CD4-positive, alpha-beta T cell treated with Interleukin-12 subunit alpha and Interleukin-12 subunit beta, for 1 hour (primary cell): ENCODE measurements around the gene HIP1R.
A peak's percentile ranks its signal among the peaks of the same experiment; 100 is the strongest.

ENCODE experiments used
- DNase-seq: peaks from one replicate; pipeline ENCODE4 v3.0.0-alpha.2; 2020

The HIP1R gene

GRCh38 chr12:122847921-122848421, 12.7 kb downstream of the HIP1R start:
- no peak for DNase-seq

- no peak for DNase-seq
Observed at GRCh38 chr12:122848471-122849351, 13.5 kb downstream of the HIP1R start.

DNA sequence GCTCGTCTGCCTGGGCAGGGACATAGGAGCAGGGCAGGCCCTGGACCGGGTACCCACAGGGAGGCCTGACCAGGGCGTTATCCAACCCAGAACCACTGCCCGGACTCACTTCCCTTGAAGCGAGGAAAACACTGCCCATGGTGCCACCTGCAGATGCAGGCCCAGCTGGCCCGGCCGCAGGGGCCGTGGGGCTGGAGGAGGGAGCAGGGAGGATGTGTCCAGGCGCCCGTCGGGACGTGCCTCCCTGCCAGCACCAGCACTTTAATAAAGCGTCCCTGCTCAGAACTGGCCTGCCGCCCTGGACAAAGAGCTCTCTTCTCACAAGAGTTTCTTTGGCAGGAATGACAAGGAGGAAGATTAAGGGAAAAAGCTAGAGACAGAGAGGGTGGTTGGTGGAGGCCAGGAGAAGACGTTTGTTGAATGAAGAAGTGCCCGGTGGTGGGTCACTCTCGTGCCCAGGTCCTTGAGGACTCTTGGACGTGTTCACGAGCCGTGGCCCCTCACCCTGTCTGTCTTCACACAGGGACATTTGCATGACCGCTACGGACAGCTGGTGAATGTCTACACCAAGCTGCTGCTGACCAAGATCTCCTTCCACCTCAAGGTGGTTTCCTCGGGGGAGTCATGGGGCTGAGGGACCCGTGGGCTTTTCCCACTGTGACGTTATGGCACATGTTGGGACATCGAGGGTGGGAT, 14.2 kb downstream of the HIP1R start:
- DNase-seq = no peak

- no peak for DNase-seq
Observed at GRCh38 chr12:122850048-122850445, 14.8 kb downstream of the HIP1R start.

DNA sequence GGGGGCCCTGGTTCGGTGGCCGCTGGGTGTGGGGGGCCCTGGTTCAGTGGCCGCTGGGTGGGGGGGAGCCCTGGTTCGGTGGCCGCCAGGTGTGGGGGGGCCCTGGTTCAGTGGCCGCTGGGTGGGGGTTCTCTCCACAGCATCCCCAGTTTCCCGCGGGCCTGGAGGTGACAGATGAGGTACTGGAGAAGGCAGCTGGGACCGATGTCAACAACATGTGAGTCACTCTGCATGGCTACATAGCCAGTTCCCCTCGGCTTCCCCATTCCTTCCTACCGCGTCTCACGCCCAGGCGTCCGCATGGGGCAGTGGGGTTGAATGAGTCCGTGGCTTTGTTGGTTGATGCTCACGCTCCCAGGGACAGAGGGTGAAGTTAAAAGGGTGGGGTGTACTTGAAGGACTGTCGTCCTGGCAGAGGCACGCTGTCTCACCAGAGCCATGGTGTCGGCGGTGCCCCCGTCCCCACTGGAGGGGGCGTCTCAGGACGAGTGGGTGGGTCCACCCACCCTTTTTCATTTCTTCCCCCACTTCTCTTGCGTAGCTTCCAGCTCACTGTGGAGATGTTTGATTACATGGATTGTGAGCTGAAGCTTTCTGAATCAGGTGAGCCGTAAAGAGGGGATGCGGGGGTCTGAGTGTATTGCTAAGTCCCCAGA, 15.6 kb downstream of the HIP1R start:
- DNase-seq = no peak

- DNase-seq = no peak
Observed at GRCh38 chr12:122851820-122852219, 16.6 kb downstream of the HIP1R start.

GRCh38 chr12:122852336-122853275, 17.3 kb downstream of the HIP1R start:
- DNase-seq = no peak

DNA sequence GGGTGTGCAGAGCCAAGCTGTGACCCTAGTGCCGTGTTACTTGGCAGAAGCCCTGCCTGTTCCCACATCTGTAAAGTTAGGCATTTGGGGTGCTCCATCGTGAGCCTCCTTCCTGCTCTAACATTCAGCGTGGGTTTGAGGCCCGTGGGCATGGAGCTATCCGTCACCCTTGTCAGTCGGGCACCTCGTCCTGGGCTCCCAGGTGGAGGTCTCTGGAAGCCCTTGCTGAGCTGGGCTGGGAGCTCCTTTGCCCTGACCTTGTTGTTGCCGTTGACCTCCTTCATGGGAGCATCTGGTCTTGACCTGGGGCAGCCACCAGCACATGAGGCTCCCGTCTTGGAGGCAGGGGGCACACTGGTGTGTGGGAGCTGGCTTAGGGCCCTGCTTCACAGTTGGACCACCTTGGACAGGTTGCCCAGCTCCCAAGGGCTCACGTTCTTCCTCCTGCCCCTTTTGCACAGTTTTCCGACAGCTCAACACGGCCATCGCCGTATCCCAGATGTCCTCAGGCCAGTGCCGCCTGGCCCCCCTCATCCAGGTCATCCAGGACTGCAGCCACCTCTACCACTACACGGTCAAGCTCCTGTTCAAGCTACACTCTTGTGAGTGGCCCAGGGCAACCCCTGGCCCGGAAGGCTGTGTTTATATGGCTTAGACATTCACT, 18.5 kb downstream of the HIP1R start:
- no peak for DNase-seq

- DNase-seq = no peak
Observed at GRCh38 chr12:122854554-122854953, 19.3 kb downstream of the HIP1R start.

- DNase-seq = no peak
Observed at GRCh38 chr12:122855071-122855829, 20.0 kb downstream of the HIP1R start.

DNA sequence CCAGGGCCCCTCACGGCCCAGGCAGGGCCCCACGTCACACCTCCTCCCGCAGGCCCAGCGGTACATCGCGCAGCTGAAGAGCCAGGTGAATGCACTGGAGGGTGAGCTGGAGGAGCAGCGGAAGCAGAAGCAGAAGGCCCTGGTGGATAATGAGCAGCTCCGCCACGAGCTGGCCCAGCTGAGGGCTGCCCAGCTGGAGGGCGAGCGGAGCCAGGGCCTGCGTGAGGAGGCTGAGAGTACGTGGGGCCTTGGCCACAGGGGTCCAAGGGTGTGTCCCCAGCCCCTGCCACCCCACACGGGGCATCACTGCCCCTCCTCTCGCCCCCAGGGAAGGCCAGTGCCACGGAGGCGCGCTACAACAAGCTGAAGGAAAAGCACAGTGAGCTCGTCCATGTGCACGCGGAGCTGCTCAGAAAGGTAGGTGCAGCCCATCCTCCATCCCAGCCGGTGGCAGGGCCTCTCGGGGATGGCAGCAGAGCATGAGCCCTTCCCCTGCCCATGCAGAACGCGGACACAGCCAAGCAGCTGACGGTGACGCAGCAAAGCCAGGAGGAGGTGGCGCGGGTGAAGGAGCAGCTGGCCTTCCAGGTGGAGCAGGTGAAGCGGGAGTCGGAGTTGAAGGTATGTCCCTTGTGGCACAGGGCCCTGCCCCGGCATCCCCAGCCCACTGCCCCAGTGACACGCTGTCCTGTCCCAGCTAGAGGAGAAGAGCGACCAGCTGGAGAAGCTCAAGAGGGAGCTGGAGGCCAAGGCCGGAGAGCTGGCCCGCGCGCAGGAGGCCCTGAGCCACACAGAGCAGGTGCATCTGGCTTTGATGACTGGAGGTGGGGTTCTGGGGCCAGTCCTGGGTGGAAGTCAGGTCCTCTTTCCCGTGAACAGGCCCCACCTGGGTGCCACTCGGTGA, 20.9 kb downstream of the HIP1R start:
- no peak for DNase-seq

- DNase-seq = no peak
Observed at GRCh38 chr12:122856999-122857671, 21.9 kb downstream of the HIP1R start.

GRCh38 chr12:122858171-122858570, 22.9 kb downstream of the HIP1R start:
- no peak for DNase-seq

DNA sequence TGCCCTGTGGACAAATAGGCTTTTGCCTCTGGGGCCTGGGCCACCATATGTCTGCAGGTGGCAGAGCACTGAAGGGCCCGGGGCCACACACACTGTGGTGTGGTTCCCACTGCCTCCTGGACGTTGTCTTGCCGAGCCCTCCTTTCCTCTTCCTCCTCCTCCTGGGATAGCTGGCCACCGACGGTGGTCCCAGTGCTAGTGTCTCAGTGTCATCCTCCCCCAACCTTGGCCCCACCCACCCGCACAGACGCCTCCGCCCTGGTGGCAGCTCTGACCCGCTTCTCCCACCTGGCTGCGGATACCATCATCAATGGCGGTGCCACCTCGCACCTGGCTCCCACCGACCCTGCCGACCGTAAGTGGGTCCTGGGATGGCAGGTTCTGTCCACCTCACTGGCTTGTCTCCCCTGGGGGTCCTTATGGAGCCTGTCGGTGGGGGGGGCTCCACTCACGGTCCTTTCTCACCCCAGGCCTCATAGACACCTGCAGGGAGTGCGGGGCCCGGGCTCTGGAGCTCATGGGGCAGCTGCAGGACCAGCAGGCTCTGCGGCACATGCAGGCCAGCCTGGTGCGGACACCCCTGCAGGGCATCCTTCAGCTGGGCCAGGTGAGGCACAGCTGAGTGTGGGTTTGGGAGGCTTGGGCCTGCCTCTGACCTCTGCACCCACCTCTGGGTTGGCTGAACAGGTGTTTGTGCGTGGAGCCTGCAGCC, 23.5 kb downstream of the HIP1R start:
- DNase-seq = no peak

DNA sequence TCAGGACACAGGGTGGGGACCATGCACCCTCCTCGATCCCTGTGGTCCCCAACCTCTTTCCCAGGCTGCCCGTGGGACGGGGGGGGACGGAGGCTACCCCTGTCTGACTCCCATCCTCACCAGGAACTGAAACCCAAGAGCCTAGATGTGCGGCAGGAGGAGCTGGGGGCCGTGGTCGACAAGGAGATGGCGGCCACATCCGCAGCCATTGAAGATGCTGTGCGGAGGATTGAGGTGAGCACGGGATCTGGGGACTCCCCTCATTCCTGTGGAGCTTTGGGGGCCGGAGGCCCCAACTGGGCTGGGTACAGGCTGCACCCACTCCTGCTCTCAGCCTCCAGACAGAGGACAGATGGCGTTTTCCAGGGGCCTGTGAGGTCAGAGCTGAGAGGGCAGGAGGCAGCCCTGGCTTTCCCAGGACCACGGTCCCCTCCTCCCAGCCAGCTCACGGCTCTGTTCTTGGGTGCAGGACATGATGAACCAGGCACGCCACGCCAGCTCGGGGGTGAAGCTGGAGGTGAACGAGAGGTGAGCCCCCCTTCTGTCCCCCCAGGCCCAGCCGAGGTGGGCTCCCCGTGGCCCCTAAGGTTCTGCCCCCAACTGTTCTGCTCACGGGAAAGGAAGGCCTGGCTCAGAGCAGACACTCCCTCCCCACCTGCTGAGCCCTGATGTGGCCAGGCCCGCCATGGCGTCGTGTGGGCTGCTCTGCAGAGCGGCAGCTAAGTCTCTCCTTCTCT, 24.2 kb downstream of the HIP1R start:
- DNase-seq = no peak

DNA sequence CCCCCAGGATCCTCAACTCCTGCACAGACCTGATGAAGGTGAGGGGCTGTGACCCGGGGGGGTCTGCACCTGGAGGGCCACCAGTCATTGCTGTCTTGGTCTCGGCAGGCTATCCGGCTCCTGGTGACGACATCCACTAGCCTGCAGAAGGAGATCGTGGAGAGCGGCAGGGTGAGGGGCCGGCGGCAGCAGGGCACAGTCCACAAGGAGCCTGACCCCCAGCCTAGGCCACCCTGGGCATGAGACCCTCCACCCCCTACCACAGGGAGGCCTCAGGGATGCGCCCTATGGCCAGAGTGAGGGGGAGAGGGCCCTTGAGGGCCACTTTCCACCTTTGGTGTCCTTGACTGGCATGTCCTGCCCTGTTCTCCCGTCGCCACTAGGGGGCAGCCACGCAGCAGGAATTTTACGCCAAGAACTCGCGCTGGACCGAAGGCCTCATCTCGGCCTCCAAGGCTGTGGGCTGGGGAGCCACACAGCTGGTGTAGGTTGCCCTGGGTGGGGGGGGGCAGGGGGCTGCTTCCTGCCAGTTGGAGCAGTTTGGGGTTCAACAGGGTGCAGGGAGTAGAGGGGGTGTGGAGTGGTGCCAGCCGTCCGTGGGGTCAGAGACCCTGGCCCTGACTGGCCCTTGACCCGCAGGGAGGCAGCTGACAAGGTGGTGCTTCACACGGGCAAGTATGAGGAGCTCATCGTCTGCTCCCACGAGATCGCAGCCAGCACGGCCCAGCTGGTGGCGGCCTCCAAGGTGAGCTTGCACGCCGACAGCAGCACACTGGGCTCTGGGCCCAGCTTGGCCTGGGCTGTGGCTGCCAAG, 25.0 kb downstream of the HIP1R start:
- DNase-seq = peak; percentile 83
